ENCODE measurements around the gene CCPG1. TPM values are rescaled to one million over a fixed set of nuclear protein-coding genes. Genes with fewer than 3 reads are reported as not detected.

CCPG1 gene
- total RNA-seq, 1 experiment from 2014 or later, result 27.5 TPM

DNA sequence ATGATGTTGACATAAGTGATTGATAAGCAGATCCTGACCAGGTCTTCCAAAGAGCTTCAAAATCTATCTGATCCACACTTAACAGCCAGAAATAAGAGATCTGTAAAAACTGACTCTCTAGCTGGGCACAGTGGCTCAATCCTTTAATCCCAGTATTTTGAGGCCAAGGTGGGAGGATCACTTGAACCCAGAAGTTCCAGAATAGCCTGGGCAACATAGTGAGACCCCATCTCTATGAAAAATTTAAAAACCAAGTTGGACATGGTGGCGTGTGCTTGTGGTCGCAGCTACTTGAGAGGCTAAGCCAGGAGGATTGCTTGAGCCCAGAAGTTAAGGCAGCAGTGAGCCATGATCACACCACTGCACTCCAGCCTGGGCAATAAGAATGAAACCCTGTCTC, 45.5 kb downstream of the CCPG1 start:
- CTCF ChIA-PET, result no interaction called here
- no peak overlapping the region for H3K4me3 ChIP-seq (ENCODE audit: low read depth, low read length, poor library complexity, severe bottlenecking)

DNA sequence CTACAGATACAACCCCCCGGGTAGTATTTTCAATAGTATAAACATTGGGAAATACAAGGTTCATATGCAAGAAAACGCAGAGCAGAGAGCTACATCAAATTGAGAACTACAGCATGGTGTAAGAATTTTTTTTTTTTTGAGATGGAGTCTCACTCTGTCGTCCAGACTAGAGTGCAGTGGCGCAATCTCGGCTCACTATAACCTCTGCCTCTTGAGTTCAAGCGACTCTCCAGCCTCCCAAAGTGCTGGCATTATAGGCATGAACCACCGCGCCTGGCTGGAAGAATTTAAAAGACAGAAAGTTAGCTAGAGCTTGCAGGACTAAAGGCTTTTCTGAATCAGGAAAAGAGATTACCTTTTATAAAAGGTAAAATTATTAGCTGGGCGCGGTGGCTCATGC, 47.1 kb downstream of the CCPG1 start:
- Histone ChIP-seq H3K27ac (ENCODE audit: low read depth, low read length, poor library complexity, severe bottlenecking) (no peak overlapping the region), H3K4me3 (ENCODE audit: low read depth, low read length, poor library complexity, severe bottlenecking) (no peak overlapping the region), H3K9me3 (ENCODE audit: low read depth, low read length, poor library complexity, severe bottlenecking) (no peaks in the 10 kb centered on the region), H3K36me3 (ENCODE audit: insufficient read depth, low read length, poor library complexity, severe bottlenecking) (no peaks in the 10 kb centered on the region), H3K4me1 (ENCODE audit: insufficient read depth, low read length, poor library complexity, severe bottlenecking) (no peaks in the 10 kb centered on the region), H3K27me3 (replicated peaks; ENCODE audit: insufficient read depth, low read depth, low read length, poor library complexity) (no peaks in the 10 kb centered on the region)
- ChIA-PET POLR2A (ENCODE audit: low non-redundant PET) (no interaction called here), CTCF (no interaction called here)
- no TSS peak for BruUV-seq (replicated peaks)
- TF ChIP-seq EZH2 (IDR thresholded peaks at IDR 0.05; ENCODE audit: borderline replicate concordance, low read depth, low read length, poor library complexity, severe bottlenecking), result no peak
- TF ChIP-seq, protein P1, sequence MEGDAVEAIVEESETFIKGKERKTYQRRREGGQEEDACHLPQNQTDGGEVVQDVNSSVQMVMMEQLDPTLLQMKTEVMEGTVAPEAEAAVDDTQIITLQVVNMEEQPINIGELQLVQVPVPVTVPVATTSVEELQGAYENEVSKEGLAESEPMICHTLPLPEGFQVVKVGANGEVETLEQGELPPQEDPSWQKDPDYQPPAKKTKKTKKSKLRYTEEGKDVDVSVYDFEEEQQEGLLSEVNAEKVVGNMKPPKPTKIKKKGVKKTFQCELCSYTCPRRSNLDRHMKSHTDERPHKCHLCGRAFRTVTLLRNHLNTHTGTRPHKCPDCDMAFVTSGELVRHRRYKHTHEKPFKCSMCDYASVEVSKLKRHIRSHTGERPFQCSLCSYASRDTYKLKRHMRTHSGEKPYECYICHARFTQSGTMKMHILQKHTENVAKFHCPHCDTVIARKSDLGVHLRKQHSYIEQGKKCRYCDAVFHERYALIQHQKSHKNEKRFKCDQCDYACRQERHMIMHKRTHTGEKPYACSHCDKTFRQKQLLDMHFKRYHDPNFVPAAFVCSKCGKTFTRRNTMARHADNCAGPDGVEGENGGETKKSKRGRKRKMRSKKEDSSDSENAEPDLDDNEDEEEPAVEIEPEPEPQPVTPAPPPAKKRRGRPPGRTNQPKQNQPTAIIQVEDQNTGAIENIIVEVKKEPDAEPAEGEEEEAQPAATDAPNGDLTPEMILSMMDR (conservative IDR thresholded peaks at IDR 0.05; ENCODE audit: low read depth, low read length), result no peak
- DNase-seq (ENCODE audit: low spot score), result no peak
- intact Hi-C loops (cut with micrococcal nuclease; ENCODE audit: unreplicated experiment), result no loop called here

More for the DNA sequence above, 45.5 kb downstream of the CCPG1 start:
- Histone ChIP-seq H3K36me3 (ENCODE audit: insufficient read depth, low read length, poor library complexity, severe bottlenecking) (no peaks in the 10 kb centered on the region), H3K9me3 (ENCODE audit: low read depth, low read length, poor library complexity, severe bottlenecking) (no peaks in the 10 kb centered on the region), H3K4me1 (ENCODE audit: insufficient read depth, low read length, poor library complexity, severe bottlenecking) (no peaks in the 10 kb centered on the region), H3K27ac (ENCODE audit: low read depth, low read length, poor library complexity, severe bottlenecking) (no peak overlapping the region), H3K27me3 (replicated peaks; ENCODE audit: insufficient read depth, low read depth, low read length, poor library complexity) (no peaks in the 10 kb centered on the region)
- TF ChIP-seq EZH2 (IDR thresholded peaks at IDR 0.05; ENCODE audit: borderline replicate concordance, low read depth, low read length, poor library complexity, severe bottlenecking), result no peak
- TF ChIP-seq, protein P1 (conservative IDR thresholded peaks at IDR 0.05; ENCODE audit: low read depth, low read length), result no peak
- POLR2A ChIA-PET (ENCODE audit: low non-redundant PET), result no interaction called here
- intact Hi-C loops (cut with micrococcal nuclease; ENCODE audit: unreplicated experiment), result no loop called here
- BruUV-seq (replicated peaks), result no TSS peak
- no peak for DNase-seq (ENCODE audit: low spot score)

DNA sequence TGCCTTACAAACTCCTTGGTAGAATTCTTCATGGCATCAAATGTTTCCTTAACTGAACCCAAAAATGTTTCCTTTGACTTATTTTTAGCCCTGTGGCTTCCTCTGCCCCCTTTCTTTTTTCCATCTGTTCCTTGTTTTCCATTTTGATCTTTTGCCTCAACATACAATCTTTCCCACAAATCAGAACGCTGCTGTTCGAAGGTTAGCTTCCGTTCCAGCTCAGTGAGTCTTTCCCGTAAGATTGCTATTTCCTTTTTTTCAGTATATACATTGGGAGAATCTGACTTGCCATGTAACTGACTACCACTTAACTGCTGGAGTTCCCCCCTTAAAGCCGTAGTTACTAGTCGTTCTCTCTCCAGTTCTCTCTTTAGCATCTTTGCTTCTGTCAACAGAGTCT, 47.9 kb downstream of the CCPG1 start:
- no peaks in the 10 kb centered on the region for H3K9me3 ChIP-seq (ENCODE audit: low read depth, low read length, poor library complexity, severe bottlenecking)
- no peak overlapping the region for H3K27ac ChIP-seq (ENCODE audit: low read depth, low read length, poor library complexity, severe bottlenecking)
- H3K4me1 ChIP-seq (ENCODE audit: insufficient read depth, low read length, poor library complexity, severe bottlenecking), result no peaks in the 10 kb centered on the region
- no peak overlapping the region for H3K4me3 ChIP-seq (ENCODE audit: low read depth, low read length, poor library complexity, severe bottlenecking)
- TSS peak; percentile 61 for BruUV-seq (replicated peaks)
- DNase-seq (ENCODE audit: low spot score), result no peak
- no peaks in the 10 kb centered on the region for H3K36me3 ChIP-seq (ENCODE audit: insufficient read depth, low read length, poor library complexity, severe bottlenecking)
- POLR2A ChIA-PET (ENCODE audit: low non-redundant PET), result no interaction called here
- intact Hi-C loops (cut with micrococcal nuclease; ENCODE audit: unreplicated experiment), result no loop called here
- no peaks in the 10 kb centered on the region for H3K27me3 ChIP-seq (replicated peaks; ENCODE audit: insufficient read depth, low read depth, low read length, poor library complexity)
- CTCF ChIA-PET, result no interaction called here
- TF ChIP-seq, protein P1 (conservative IDR thresholded peaks at IDR 0.05; ENCODE audit: low read depth, low read length), result no peak
- no peak for TF ChIP-seq EZH2 (IDR thresholded peaks at IDR 0.05; ENCODE audit: borderline replicate concordance, low read depth, low read length, poor library complexity, severe bottlenecking)
